SHP77 (cell line): ENCODE data around the gene SDCCAG8.
"Not testable (repeated sequence)": the region's sequence is repeated elsewhere in the genome, so short reads cannot be mapped to it uniquely, and the experiment has no call there.

Experiments used
- DNase-seq, 2 experiments: peaks; one replicate each; lab custom pipeline; 2025; lab: John Stamatoyannopoulos, UW

SDCCAG8 gene

DNA sequence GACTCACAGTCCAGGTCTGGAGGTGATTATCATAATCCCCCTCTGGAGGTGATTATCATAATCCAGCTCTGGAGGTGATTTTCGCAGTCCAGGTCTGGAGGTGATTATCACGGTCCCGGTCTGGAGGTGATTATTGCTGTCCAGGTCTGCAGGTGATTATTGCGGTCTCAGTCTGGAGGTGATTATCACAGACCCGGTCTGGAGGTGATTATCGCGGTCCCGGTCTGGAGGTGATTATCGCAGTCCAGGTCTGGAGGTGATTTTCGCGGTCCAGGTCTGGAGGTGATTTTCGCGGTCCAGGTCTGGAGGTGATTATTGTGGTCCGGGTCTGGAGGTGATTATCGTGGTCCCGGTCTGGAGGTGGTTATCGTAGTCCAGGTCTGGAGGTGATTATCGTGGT is 76.6 kb downstream of the SDCCAG8 start:
- no peak for DNase-seq

GRCh38 chr1:243335292-243335691 is 79.5 kb downstream of the SDCCAG8 start:
- no peak for DNase-seq

- DNase-seq: no peak
Observed at GRCh38 chr1:243336163-243336562, 80.3 kb downstream of the SDCCAG8 start.

DNA sequence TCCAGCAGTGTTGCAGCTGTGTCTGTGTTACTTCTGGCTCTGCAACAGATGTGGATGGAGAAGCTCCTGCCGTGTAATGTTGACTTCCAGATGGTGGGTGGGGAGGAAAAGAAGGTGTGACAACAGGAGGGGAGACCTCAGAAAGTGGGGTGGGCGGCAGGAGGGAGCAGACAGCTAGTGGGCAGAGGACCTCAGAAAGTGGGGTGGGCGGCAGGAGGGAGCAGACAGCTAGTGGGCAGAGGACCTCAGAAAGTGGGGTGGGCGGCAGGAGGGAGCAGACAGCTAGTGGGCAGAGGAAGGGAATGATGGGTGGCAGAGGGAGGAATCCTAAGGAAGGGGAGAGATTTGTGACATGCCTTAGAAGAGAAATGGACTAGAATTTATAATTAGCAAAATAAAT is 83.0 kb downstream of the SDCCAG8 start:
- DNase-seq: not testable (repeated sequence)

DNA sequence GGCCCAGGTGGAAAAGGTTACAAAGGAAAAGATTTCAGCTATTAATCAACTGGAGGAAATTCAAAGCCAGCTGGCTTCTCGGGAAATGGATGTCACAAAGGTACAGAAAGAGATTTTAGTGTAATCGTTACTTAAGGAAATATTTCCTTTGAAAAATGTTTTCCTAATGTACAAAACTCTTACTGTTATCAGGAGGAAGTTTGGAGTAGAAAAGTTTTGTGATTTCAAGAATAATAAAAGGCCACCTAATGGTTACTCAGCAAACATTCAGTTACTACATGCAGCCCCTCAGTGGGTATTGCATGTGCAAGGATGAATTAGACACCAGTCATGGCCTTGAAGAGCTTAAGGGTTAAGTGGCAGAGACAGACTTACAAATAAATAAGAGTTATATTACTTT is 85.2 kb downstream of the SDCCAG8 start:
- DNase-seq: no peak

GRCh38 chr1:243343970-243344937 is 88.4 kb downstream of the SDCCAG8 start:
- DNase-seq: peak; percentile 70 to 75

DNA sequence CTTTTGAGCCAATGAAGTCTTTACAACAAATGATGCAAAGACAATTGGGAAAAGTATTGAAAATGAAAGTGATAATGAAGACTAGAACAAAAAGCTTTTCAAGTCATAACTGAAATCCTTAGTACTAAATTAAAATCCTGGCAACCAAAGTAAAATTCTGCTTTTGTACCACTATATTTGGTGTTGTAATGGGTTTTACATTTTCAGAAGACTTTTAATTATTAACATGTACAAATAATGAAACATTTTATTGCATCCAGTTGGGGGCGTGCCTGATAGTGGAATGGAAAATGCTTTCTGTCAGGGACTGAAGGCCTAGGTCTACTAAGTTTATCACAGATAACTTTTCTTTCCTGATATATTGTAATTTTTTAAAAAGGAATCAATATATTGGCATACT is 89.4 kb downstream of the SDCCAG8 start:
- DNase-seq: peak in 1 of 2 experiments; percentile 5

DNA sequence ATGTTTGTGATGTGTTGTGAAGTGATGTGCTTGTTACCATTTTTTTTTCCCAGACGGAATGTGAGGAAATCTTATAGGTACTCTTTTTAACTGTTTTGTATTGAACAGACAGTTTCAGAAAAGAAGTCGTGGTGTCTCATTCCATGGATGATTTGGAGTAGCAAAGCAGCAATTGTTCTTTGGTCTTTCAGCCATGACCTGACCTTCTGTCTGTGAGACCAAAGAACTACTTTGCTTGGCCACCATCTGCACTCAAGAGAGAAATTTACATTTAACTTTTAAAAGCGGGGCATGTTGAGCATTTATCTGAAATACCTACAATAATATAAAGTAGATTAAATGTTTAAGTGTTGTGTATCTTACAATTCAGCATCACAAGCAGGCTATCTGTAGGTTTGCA is 90.2 kb downstream of the SDCCAG8 start:
- no peak for DNase-seq

GRCh38 chr1:243346468-243346867 is 90.6 kb downstream of the SDCCAG8 start:
- DNase-seq: no peak

GRCh38 chr1:243348331-243348730 is 92.5 kb downstream of the SDCCAG8 start:
- no peak for DNase-seq

- no peak for DNase-seq
Observed at GRCh38 chr1:243349128-243349527, 93.3 kb downstream of the SDCCAG8 start.

DNA sequence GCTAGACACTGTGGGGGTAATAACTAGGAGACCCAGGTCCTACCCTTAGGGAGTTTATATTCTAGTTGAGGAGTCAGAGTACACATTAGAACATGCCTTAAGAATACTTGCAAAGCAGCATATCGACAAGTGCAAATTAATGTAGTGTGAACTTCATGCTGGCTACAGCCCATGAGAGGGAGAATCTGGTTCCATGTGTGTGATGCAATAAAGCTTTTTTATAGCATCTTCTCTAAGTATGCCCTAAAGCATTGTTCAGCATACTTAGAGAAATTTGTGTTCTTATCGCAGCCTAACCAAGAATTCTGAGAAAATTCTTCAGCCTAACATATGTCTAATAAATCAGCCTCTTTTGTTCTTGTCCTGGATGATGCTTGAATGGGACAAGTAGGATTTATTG is 95.5 kb downstream of the SDCCAG8 start:
- DNase-seq: no peak

- no peak for DNase-seq
Observed at GRCh38 chr1:243354511-243355153, 98.8 kb downstream of the SDCCAG8 start.

DNA sequence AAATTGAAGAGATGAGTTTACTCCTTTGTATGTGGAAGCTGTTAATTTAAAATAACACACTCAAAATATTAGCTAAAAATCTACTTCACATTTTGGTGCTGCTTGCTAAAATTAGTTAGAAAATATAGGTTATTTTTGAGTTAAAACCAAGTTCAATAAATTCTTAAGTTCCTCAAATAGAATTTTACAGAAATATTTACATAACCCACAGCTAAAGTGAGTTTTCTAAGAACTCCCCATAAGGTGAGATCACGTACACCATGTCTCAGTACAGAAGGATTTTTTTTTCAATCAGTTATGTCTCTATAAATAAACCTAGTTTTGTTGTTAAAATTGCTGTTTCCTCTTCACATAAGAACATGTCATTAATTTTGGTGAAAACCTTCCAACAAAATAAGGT is 108.0 kb downstream of the SDCCAG8 start:
- DNase-seq: no peak

DNA sequence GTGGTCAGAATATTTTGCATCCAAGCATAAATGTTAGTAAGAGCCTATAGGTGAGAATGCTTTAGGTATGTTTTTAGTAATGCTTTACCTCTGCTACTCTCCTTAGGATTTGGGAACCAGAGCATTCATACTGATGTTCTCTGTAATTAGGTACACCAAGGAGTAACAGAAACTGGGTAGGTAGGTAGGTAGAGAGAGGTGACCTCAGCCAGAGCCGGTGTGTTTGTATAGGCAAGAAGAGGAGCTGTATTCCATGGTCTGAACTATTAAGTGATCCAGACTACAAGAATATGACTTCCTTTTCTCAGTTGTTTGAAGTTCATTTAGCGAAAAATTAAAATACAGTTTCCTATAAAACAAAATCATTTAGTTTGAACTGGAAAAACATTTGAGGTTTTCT is 108.5 kb downstream of the SDCCAG8 start:
- no peak for DNase-seq

GRCh38 chr1:243364866-243365265 is 109.0 kb downstream of the SDCCAG8 start:
- DNase-seq: no peak

DNA sequence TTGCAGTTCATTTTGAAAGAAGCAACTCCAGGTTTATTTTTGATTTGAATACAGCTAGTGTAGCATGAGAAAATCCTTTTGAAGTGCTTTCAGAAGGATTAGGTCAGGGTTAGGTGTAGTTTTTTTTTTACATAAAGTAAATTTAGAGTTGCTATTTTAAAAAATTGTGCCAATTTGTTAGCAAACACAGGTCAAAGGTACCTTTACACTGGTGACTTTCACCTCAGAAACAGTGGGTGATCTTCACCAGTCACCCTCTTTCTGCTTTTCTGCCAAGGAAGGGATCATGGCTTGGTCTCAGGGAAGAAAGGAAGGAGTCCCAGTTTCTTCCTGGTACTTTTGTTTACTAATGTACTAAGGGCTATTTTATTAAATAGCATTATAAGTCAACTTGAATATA is 111.5 kb downstream of the SDCCAG8 start:
- no peak for DNase-seq

- DNase-seq: no peak
Observed at GRCh38 chr1:243374412-243374811, 118.6 kb downstream of the SDCCAG8 start.

DNA sequence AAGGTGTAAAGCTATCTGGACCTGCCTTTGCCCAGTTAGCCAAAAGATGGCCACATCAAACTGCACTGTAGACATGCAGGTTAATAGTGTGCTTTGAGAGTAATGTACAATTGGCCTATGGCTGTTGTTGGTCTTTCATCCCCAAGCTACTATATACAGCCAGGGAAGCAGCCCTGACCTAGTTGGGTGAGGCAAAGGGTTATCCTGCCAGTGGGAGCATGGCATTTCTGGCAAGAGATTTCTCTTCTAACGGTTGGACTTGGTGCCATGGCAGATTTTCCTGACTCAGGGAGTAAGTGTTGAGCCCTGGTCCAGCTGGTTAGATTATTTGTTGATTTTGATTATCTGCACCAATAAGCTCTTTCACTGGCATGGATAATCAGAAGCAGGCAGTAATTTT is 119.8 kb downstream of the SDCCAG8 start:
- DNase-seq: no peak

DNA sequence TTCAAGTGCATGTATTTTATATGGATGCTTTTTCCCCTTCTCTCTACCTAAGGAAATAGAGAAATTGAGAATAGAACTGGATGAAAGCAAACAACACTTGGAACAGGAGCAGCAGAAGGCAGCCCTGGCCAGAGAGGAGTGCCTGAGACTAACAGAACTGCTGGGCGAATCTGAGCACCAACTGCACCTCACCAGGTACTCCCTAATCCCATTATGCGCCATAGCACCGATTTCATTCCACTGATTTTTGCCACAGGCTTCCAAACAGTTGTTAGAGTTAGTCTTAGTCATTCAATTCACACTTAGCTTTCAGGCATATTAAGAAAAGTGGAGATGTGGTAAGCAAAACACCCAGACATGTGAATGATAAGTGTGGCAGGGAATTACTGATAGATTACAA is 122.8 kb downstream of the SDCCAG8 start:
- no peak for DNase-seq

- DNase-seq: no peak
Observed at GRCh38 chr1:243379208-243379607, 123.4 kb downstream of the SDCCAG8 start.

GRCh38 chr1:243379706-243380105 is 123.9 kb downstream of the SDCCAG8 start:
- no peak for DNase-seq

- no peak for DNase-seq
Observed at GRCh38 chr1:243388276-243388675, 132.4 kb downstream of the SDCCAG8 start.
